Breast epithelium (tissue), 3 donors: ENCODE data around the gene LYPLAL1.

Source experiments
- POLR2A ChIP-seq: fragments of 450-650 bp; IDR thresholded peaks from one replicate; pipeline ENCODE4 v1.6.1; 2016; ENCODE audit warnings: antibody characterized with exemption, mild to moderate bottlenecking, moderate library complexity
- TF ChIP-seq, protein P1 (sequence below), 3 donors: fragments of 450-650 bp; IDR thresholded peaks; one replicate each; pipeline ENCODE4 v1.5.1; 2016 to 2017; ENCODE audit warnings: antibody characterized with exemption in 3 of 3, mild to moderate bottlenecking in 3 of 3, moderate library complexity in 3 of 3

GRCh38 chr1:219160967-219161366, 12.7 kb upstream of the LYPLAL1 start:
- TF ChIP-seq POLR2A: no peak
- TF ChIP-seq, protein P1, sequence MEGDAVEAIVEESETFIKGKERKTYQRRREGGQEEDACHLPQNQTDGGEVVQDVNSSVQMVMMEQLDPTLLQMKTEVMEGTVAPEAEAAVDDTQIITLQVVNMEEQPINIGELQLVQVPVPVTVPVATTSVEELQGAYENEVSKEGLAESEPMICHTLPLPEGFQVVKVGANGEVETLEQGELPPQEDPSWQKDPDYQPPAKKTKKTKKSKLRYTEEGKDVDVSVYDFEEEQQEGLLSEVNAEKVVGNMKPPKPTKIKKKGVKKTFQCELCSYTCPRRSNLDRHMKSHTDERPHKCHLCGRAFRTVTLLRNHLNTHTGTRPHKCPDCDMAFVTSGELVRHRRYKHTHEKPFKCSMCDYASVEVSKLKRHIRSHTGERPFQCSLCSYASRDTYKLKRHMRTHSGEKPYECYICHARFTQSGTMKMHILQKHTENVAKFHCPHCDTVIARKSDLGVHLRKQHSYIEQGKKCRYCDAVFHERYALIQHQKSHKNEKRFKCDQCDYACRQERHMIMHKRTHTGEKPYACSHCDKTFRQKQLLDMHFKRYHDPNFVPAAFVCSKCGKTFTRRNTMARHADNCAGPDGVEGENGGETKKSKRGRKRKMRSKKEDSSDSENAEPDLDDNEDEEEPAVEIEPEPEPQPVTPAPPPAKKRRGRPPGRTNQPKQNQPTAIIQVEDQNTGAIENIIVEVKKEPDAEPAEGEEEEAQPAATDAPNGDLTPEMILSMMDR (IDR thresholded peaks at IDR 0.05): no peak
